ENCODE data around the gene PRKCE. TPM values are rescaled to one million over a fixed set of nuclear protein-coding genes. Genes with fewer than 3 reads are reported as not detected.

Gene PRKCE
- total RNA-seq, 6 experiments from 2014 or later, result 5.2 to 18.8 (median 11.0) TPM

DNA sequence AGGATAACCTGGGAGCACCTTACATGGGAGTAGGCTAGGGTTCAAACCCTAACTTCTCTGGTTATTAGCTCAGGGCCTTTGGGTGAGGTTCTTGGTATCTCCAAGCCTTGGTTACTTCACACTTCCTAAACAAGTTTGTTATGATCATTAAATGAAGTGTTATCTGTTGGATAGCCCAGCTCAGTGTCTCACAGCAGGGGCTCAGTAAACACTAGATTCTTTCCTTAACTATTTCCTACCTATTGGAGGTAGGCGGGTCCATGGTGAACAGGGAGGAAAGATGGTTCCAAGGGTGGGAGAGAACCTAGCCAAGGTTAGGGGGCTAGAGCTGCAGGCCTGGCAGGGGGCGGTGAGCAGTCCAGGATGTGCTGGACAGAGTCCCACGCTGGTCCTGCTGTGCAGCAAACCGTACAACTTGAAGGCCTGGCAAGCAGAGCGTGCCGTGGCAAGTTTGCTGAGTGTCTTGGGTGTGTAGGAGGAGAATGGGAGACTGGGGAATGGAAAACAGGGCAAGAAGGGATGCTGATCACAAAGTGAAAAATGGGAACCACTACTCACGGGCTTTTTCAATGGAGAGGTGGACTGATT, 259.1 kb downstream of the PRKCE start:
- ATAC-seq, result no peak
- intact Hi-C loops (cut with DNase I), result no loop called here
- TF ChIP-seq CTCF (IDR thresholded peaks at IDR 0.05), result no peak
- TF ChIP-seq POLR2A (IDR thresholded peaks at IDR 0.05), result no peak
- Histone ChIP-seq H3K27ac (no peak overlapping the region), H3K9me3 (no peaks in the 10 kb centered on the region), H3K27me3 (no peaks in the 10 kb centered on the region), H3K4me3 (no peak overlapping the region), H3K36me3 (no peaks in the 10 kb centered on the region), H3K4me1 (peaks cover 0 to 9% (median 0%) of the 10 kb centered on the region in 4 donors)
- no peak for DNase-seq
- 97% methylated on average over 6 of the region's 7 CpGs for WGBS (ENCODE audit: insufficient coverage, low coverage, low lambda C conversion rate, missing lambda C conversion rate)

DNA sequence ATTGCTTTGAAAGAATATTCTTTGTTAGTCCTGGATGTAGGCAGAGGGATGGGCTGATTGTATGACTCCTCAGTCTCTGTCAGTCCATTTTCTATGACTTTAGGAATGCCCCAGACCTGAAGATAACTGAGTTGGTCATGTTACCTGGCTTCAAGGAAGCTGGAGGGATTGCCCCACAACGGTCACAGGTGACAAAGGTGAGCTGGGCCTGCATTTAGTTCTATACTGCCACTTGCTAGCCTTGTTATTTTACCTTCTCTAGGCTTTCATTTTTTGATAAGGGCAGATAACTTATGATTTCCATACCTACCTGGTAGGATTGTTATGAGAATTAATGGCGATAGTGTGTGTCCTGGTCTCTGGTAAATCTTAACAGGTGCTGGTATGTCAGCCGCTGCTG, 260.1 kb downstream of the PRKCE start:
- Histone ChIP-seq H3K4me1 (peaks cover 0 to 9% (median 0%) of the 10 kb centered on the region in 4 donors), H3K4me3 (no peak overlapping the region), H3K27ac (no peak overlapping the region), H3K36me3 (no peaks in the 10 kb centered on the region), H3K9me3 (no peaks in the 10 kb centered on the region), H3K27me3 (no peaks in the 10 kb centered on the region)
- DNase-seq, result no peak
- WGBS (ENCODE audit: insufficient coverage, low coverage, low lambda C conversion rate, missing lambda C conversion rate), result 96% methylated on average over 3 of the region's 3 CpGs
- ATAC-seq, result no peak
- intact Hi-C loops (cut with DNase I), result no loop called here
- no peak for TF ChIP-seq POLR2A (IDR thresholded peaks at IDR 0.05)
- no peak for TF ChIP-seq CTCF (IDR thresholded peaks at IDR 0.05)

DNA sequence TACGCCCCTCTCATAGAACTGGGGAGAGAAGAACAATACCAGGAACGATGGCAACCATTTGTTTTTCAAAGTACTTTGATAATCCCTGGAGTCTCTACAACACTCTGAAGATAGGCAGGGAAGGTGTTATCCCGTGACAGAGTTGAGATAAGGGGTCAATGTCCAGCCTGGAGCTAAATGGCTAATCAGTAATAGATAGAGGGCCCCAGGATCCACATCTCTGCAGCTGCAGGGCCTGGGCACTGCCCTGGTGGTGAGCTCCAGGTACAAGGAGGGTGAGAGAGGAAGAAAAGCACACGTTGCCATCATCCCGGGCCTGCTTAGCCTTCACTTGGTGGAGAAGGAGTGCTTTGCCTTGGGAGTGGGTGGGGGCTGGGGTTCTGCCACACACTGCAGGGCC, 260.6 kb downstream of the PRKCE start:
- Histone ChIP-seq H3K4me1 (peaks cover 0 to 9% (median 0%) of the 10 kb centered on the region in 4 donors), H3K27ac (no peak overlapping the region), H3K36me3 (no peaks in the 10 kb centered on the region), H3K4me3 (no peak overlapping the region), H3K9me3 (no peaks in the 10 kb centered on the region), H3K27me3 (no peaks in the 10 kb centered on the region)
- DNase-seq (no peak), ATAC-seq (peak; percentile 90 to 94 (median 92))
- TF ChIP-seq POLR2A (IDR thresholded peaks at IDR 0.05) (no peak), CTCF (IDR thresholded peaks at IDR 0.05) (no peak)
- intact Hi-C loops (cut with DNase I), result no loop called here
- WGBS (ENCODE audit: insufficient coverage, low coverage, low lambda C conversion rate, missing lambda C conversion rate), result 38% methylated on average over 4 of the region's 5 CpGs

DNA sequence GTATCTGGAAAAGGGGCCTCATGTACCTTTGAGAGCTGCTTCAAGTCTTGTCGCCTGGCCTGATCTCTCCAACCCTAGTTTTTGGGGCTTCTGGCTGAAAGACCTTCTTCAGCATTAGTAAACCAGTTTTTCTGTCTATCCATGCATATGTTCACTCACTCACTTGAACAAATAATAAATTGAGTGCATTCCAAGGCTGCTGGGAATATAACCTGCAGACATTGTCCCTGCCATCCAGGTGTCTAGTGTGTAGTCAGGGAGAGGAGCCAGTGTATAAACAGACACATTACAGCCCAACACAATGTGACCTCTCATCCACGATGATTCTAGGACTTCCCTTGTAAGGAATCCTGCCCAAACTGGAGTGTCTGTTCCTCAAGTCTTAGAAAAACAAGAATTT, 262.1 kb downstream of the PRKCE start:
- H3K4me1 ChIP-seq, result peaks cover 0 to 9% (median 0%) of the 10 kb centered on the region in 4 donors
- TF ChIP-seq POLR2A (IDR thresholded peaks at IDR 0.05), result no peak
- TF ChIP-seq CTCF (IDR thresholded peaks at IDR 0.05), result no peak
- intact Hi-C loops (cut with DNase I), result no loop called here
- H3K36me3 ChIP-seq, result no peaks in the 10 kb centered on the region
- no peaks in the 10 kb centered on the region for H3K27me3 ChIP-seq
- no peak for DNase-seq
- no peak for ATAC-seq
- H3K9me3 ChIP-seq, result no peaks in the 10 kb centered on the region
- 67% methylated on average over 2 of the region's 2 CpGs for WGBS (ENCODE audit: insufficient coverage, low coverage, low lambda C conversion rate, missing lambda C conversion rate)
- no peak overlapping the region for H3K4me3 ChIP-seq
- no peak overlapping the region for H3K27ac ChIP-seq
